Measurements from ENCODE around the gene LRP1-AS.

Gene LRP1-AS

GRCh38 chr12:57185906-57186508 lies 38.6 kb upstream of the LRP1-AS start:
- FAIRE-seq = no peak

GRCh38 chr12:57185403-57185802 lies 38.0 kb upstream of the LRP1-AS start:
- FAIRE-seq (no peak), DNase-seq (ENCODE audit: insufficient read length, low spot score) (no peak)
- TF ChIP-seq POLR2A (IDR thresholded peaks at IDR 0.05; ENCODE audit: low read depth, low read length) = no peak

More at GRCh38 chr12:57185906-57186508, 38.6 kb upstream of the LRP1-AS start:
- DNase-seq (ENCODE audit: insufficient read length, low spot score) = no peak
- no peak for TF ChIP-seq POLR2A (IDR thresholded peaks at IDR 0.05; ENCODE audit: low read depth, low read length)

- DNase-seq (ENCODE audit: insufficient read length, low spot score) (no peak), FAIRE-seq (no peak)
- no peak for TF ChIP-seq POLR2A (IDR thresholded peaks at IDR 0.05; ENCODE audit: low read depth, low read length)
Measured at GRCh38 chr12:57183939-57184725, 36.7 kb upstream of the LRP1-AS start.

- DNase-seq (ENCODE audit: insufficient read length, low spot score) = peak; percentile 97
- peak; percentile 75 for FAIRE-seq
- no peak for TF ChIP-seq POLR2A (IDR thresholded peaks at IDR 0.05; ENCODE audit: low read depth, low read length)
Measured at GRCh38 chr12:57182918-57183575, 35.6 kb upstream of the LRP1-AS start.

GRCh38 chr12:57181561-57182155 lies 34.2 kb upstream of the LRP1-AS start:
- no peak for TF ChIP-seq POLR2A (IDR thresholded peaks at IDR 0.05; ENCODE audit: low read depth, low read length)
- DNase-seq (ENCODE audit: insufficient read length, low spot score) (no peak), FAIRE-seq (no peak)

- TF ChIP-seq POLR2A (IDR thresholded peaks at IDR 0.05; ENCODE audit: low read depth, low read length) = no peak
- FAIRE-seq (no peak), DNase-seq (ENCODE audit: insufficient read length, low spot score) (no peak)
Measured at GRCh38 chr12:57181072-57181471, 33.7 kb upstream of the LRP1-AS start.

GRCh38 chr12:57180321-57180989 lies 33.0 kb upstream of the LRP1-AS start:
- no peak for TF ChIP-seq POLR2A (IDR thresholded peaks at IDR 0.05; ENCODE audit: low read depth, low read length)
- FAIRE-seq = no peak
- DNase-seq (ENCODE audit: insufficient read length, low spot score) = no peak

- DNase-seq (ENCODE audit: insufficient read length, low spot score) (no peak), FAIRE-seq (no peak)
- no peak for TF ChIP-seq POLR2A (IDR thresholded peaks at IDR 0.05; ENCODE audit: low read depth, low read length)
Measured at GRCh38 chr12:57179331-57180086, 32.1 kb upstream of the LRP1-AS start.

GRCh38 chr12:57178213-57178612 lies 30.8 kb upstream of the LRP1-AS start:
- DNase-seq (ENCODE audit: insufficient read length, low spot score) (no peak), FAIRE-seq (no peak)
- no peak for TF ChIP-seq POLR2A (IDR thresholded peaks at IDR 0.05; ENCODE audit: low read depth, low read length)

GRCh38 chr12:57177354-57177753 lies 29.9 kb upstream of the LRP1-AS start:
- FAIRE-seq (no peak), DNase-seq (ENCODE audit: insufficient read length, low spot score) (no peak)
- no peak for TF ChIP-seq POLR2A (IDR thresholded peaks at IDR 0.05; ENCODE audit: low read depth, low read length)

- no peak for TF ChIP-seq POLR2A (IDR thresholded peaks at IDR 0.05; ENCODE audit: low read depth, low read length)
- FAIRE-seq = peak; percentile 58
- DNase-seq (ENCODE audit: insufficient read length, low spot score) = peak; percentile 83
Measured at GRCh38 chr12:57176846-57177245, 29.4 kb upstream of the LRP1-AS start.

GRCh38 chr12:57176139-57176477 lies 28.7 kb upstream of the LRP1-AS start:
- TF ChIP-seq POLR2A (IDR thresholded peaks at IDR 0.05; ENCODE audit: low read depth, low read length) = no peak
- FAIRE-seq (no peak), DNase-seq (ENCODE audit: insufficient read length, low spot score) (no peak)

Measured in H54 (cell line).